ENCODE measurements around the gene CCT3. TPM values are rescaled to one million over a fixed set of nuclear protein-coding genes. Genes with fewer than 3 reads are reported as not detected.

Gene CCT3
- total RNA-seq = 189 and 190 TPM in 2 replicates

DNA sequence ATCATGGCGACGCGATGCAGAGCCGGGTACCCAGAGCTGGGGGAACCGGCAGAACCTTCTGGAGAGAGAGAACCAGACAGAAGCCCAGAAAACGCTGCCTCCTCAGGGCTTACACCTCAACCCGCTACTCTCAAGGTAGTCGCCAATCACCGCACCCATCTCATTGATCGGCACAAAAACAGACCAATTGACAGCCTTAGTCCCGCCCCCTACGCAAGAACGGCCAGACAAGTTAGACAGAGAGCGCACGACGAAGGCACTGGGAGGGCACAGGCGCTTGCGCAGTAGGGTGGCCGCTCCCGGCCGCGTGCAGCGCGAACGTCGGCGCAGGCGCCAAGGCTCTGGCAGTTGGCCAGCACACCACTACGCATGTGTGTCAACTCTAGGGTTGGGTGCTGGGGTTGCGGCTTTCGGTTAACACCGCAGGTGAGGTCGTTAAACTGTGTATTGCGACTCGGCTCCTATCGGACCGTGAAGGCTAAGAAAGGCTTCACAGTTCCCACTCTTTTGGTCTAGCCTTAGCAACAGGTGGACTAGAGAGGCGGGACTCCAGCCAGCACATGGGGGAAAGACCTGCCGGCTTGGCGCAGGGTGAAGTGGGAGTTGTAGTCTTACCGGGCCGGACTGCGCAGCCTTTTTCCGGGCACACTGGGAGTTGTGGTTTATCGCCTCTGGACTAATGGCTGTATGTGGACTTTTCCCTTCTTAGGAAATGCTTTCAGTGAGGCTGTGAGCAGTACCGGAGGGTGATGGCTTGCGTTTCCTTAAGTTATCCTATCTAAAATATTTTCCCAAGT lies at the start of gene CCT3, which contains the start of gene TSACC:
Gene CCT3, minus strand, starts transcription at position 113 of the 797 bp plus-strand sequence. Its CDS starts 108 bp downstream, at position 5.
Gene TSACC, plus strand, starts transcription at position 347 of the 797 bp plus-strand sequence. CDS start 1,232 bp downstream, outside the sequence.

DNA sequence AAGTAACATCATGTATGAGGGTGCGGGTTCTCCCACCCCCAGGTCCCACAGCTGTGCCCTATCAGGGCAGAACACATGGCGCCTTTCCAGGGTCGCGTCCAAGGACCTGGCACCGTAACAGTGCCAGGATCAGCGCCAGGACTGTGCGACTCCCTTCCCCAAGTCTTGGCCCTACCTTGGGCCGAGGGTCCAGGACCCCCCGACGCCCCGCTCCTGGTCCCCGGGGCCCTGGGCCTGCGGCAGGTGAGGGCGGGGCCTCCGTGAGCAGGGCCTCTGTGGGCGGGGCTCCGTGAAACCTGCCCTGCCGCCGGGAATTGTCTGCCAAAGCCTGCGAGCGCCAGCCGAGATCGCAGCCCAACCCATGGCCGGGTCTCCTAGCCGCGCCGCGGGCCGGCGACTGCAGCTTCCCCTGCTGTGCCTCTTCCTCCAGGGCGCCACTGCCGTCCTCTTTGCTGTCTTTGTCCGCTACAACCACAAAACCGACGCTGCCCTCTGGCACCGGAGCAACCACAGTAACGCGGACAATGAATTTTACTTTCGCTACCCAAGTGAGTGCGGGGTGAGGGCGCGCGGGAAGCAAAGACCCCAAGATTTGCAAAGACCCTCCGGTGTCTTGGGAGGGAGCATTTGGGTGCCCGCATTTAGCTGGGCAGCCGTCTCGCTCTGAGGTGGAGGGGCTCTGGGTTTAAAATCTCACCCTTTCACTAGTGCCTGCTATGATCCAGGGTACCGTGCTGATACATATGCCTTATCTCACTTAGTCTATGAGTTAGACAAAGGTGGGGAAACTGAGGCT lies 31.0 kb upstream of the CCT3 start, which contains the start of gene RHBG:
Gene RHBG, plus strand, starts transcription at position 323 of the 796 bp plus-strand sequence. Its CDS starts 39 bp downstream, at position 362.

DNA sequence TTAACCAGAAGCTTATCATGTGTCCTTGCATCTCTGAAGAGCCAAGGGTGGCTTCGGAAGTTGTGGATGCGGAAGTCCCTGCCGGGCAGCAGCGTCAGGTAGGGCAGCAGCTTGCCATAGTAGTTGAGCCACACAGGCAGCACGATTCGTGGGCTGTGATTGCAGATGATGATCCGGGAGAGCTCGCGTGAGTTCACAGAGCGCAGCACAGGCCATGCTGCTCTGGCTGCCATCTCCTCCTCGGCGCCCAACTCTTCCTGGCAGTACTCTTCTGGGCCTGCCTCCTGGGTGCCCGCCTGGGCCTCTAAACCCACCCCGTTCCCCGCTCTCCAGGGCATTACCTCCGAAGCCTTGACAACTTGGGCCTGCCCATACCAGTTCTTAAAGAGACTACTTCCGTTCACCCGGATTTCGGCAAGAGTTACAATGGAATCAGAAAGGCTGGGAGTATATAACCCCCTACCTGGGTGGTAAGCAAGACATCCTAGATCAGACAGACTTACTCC lies 39.2 kb downstream of the CCT3 start, which contains the start of gene VHLL:
Gene VHLL, minus strand, starts transcription at position 456 of the 506 bp plus-strand sequence. Its CDS starts 118 bp downstream, at position 338.

DNA sequence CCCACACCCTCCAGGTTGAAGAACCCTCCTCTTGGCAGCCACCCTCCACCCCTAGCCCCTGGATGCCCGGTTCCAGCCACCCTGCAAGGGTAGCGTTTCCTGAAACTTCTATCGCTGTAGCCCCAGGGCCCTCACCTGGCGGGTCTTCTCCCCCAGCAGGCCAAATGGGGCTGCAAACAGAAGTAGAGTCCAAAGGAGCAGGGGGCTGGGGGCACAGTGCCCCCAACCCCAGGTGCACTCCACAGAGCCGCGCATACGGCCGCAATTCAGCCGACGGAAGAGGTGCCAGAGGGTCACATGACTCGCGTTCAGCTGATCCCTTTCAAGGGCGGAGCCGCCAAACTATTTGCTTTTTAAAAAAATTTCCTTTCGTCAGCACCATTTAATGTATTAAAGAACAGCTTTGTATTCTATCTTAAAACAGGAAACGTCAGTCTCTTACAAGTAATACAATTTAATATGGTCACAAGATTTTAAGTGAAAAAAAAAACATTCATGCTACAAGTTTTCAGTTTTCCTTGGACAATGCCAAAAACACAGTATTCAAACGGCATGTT lies 42.6 kb downstream of the CCT3 start, which contains the start of gene GLMP:
Gene GLMP, minus strand, starts transcription at position 289 of the 557 bp plus-strand sequence. Its CDS starts 34 bp downstream, at position 255.

DNA sequence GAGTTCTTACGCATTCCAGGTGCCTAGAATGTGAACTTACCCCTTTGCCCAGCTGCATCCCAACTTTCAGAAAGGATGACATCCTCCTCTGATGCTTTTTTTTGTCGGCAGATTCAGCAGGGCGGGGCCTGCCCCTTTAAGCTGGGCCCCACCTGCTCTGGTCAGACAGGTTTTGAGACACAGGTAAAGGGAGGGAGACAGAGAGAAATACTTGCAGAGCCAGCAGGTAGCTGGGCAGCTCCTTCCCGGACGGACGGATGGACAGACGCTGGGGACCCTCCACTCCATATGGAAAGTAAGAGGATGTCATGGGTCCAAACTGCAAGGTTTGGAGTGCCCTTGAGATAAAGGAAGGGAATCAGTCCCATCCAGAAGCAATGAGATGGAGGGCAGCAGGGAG lies 54.0 kb downstream of the CCT3 start, which contains the start of gene TMEM79:
Gene TMEM79, plus strand, starts transcription at position 214 of the 400 bp plus-strand sequence. CDS start 902 bp downstream, outside the sequence.

DNA sequence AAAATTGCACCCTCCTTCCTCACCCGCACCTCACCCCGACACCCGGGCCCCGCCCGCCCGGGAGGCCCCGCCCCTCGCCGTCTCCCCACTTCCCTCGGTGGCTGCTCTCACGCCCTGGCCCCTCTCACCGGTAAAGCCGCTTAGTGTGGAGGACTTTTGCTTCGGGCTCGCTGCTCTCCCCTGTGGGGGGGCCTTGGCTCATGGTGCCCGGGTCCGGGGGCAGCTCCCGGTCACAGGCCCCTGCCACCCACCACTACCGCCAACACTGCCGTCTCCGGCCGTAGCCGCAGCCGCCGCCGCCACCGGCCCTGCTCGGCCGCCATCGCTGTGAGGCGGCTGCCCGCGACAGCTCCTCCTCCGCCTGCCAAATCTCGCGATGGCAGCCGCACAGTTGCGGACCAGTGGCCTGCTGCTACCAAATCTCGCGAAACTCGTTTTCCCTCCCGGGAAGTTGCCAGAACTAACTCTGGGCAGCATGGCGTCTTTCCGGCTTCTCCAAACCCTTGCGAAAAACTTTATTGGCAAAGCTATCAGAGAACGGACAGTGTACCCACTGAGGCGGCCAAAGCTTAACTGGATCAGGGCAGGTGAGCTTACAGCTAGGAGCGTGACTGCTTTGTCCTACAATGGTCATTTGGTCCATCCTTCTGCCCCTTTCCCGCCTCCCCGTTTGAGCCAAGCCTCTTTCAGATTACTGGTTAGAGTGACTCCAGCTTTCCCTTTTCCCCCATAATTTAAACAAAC lies 55.4 kb downstream of the CCT3 start, which contains the start of gene SMG5:
Gene SMG5, minus strand, starts transcription at position 347 of the 744 bp plus-strand sequence. Its CDS starts 145 bp downstream, at position 202.

Other genes with a start within 250 kb of the CCT3 start
- 816 and 907 TPM in 2 replicates for gene LMNA, start 223.6 kb downstream of the CCT3 start, total RNA-seq
- 1.8 TPM in 1 of 2 replicates, not detected in the other for gene SEMA4A, start 184.7 kb downstream of the CCT3 start, total RNA-seq
- 12.4 and 13.0 TPM in 2 replicates for gene SLC25A44, start 144.2 kb downstream of the CCT3 start, total RNA-seq
- gene PMF1, start 125.3 kb downstream of the CCT3 start, total RNA-seq = 28.0 and 38.6 TPM in 2 replicates
- gene BGLAP, start 96.1 kb downstream of the CCT3 start, total RNA-seq = 0.59 TPM in 1 of 2 replicates, not detected in the other
- 0.37 TPM in 1 of 2 replicates, not detected in the other for gene PAQR6, start 90.2 kb downstream of the CCT3 start, total RNA-seq
- gene SMG5, start 55.5 kb downstream of the CCT3 start, total RNA-seq = 24.6 TPM in 2 replicates
- 1.1 and 2.1 TPM in 2 replicates for gene TMEM79, start 54.0 kb downstream of the CCT3 start, total RNA-seq
- gene GLMP, start 42.6 kb downstream of the CCT3 start, total RNA-seq = 87.1 and 87.4 TPM in 2 replicates
- gene VHLL, start 39.0 kb downstream of the CCT3 start, total RNA-seq = not detected in 2 replicates
- 0.62 TPM in 1 of 2 replicates, not detected in the other for gene TSACC, start 234 bp upstream of the CCT3 start, total RNA-seq
- 0.10 TPM in 1 of 2 replicates, not detected in the other for gene RHBG, start 30.9 kb upstream of the CCT3 start, total RNA-seq
- gene MEF2D, start 162.5 kb upstream of the CCT3 start, total RNA-seq = 17.8 and 21.3 TPM in 2 replicates
- 0.87 and 1.5 TPM in 2 replicates for gene IQGAP3, start 234.3 kb upstream of the CCT3 start, total RNA-seq
- not detected in 2 replicates for gene TTC24, start 241.4 kb upstream of the CCT3 start, total RNA-seq

All from cardiac ventricle fibroblast (primary cell).